Stomach (tissue), 4 donors: ENCODE measurements around the gene TSKU.

Experiments
- POLR2A ChIP-seq, 4 donors: fragments of 450-650 bp; IDR thresholded peaks; one replicate each; pipeline ENCODE4 v1.6.1; 2016; ENCODE audit warnings: antibody characterized with exemption in 4 of 4, control low read depth in 2 of 4, mild to moderate bottlenecking in 1 of 4, moderate library complexity in 1 of 4
- TF ChIP-seq, protein P1 (sequence below), 7 experiments: fragments of 450-650 bp in 4 of 7; fragments of 200-600 bp in 3 of 7; sonication (generic) in 3 of 7; IDR thresholded peaks; one replicate each; pipeline ENCODE4 v1.5.1; 2016 to 2019; ENCODE audit warnings: antibody characterized with exemption in 7 of 7, control low read depth in 2 of 7, mild to moderate bottlenecking in 1 of 7

DNA sequence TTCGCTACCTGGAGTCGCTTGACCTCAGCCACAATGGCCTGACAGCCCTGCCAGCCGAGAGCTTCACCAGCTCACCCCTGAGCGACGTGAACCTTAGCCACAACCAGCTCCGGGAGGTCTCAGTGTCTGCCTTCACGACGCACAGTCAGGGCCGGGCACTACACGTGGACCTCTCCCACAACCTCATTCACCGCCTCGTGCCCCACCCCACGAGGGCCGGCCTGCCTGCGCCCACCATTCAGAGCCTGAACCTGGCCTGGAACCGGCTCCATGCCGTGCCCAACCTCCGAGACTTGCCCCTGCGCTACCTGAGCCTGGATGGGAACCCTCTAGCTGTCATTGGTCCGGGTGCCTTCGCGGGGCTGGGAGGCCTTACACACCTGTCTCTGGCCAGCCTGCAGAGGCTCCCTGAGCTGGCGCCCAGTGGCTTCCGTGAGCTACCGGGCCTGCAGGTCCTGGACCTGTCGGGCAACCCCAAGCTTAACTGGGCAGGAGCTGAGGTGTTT is 12.8 kb downstream of the TSKU start:
- TF ChIP-seq, protein P1, sequence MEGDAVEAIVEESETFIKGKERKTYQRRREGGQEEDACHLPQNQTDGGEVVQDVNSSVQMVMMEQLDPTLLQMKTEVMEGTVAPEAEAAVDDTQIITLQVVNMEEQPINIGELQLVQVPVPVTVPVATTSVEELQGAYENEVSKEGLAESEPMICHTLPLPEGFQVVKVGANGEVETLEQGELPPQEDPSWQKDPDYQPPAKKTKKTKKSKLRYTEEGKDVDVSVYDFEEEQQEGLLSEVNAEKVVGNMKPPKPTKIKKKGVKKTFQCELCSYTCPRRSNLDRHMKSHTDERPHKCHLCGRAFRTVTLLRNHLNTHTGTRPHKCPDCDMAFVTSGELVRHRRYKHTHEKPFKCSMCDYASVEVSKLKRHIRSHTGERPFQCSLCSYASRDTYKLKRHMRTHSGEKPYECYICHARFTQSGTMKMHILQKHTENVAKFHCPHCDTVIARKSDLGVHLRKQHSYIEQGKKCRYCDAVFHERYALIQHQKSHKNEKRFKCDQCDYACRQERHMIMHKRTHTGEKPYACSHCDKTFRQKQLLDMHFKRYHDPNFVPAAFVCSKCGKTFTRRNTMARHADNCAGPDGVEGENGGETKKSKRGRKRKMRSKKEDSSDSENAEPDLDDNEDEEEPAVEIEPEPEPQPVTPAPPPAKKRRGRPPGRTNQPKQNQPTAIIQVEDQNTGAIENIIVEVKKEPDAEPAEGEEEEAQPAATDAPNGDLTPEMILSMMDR (IDR thresholded peaks at IDR 0.05): no peak
- TF ChIP-seq POLR2A (IDR thresholded peaks at IDR 0.05): no peak
